Measurements from ENCODE around the gene EGFR.

EGFR gene

GRCh38 chr7:55177589-55178261 lies 158.9 kb downstream of the EGFR start:
- no peak for DNase-seq

- DNase-seq, result no peak
These were observed 159.6 kb downstream of the EGFR start for GRCh38 chr7:55178292-55178862.

- DNase-seq, result no peak
These were observed 160.3 kb downstream of the EGFR start for GRCh38 chr7:55178863-55179773.

- no peak for DNase-seq
These were observed 161.3 kb downstream of the EGFR start for GRCh38 chr7:55179931-55180682.

- DNase-seq, result no peak
These were observed 162.2 kb downstream of the EGFR start for GRCh38 chr7:55180963-55181542.

GRCh38 chr7:55181762-55182161 lies 162.9 kb downstream of the EGFR start:
- no peak for DNase-seq

- no peak for DNase-seq
These were observed 165.1 kb downstream of the EGFR start for GRCh38 chr7:55183897-55184296.

GRCh38 chr7:55185321-55185802 lies 166.5 kb downstream of the EGFR start:
- no peak for DNase-seq

GRCh38 chr7:55185941-55186609 lies 167.3 kb downstream of the EGFR start:
- DNase-seq, result no peak

GRCh38 chr7:55187701-55188491 lies 169.1 kb downstream of the EGFR start:
- no peak for DNase-seq

- no peak for DNase-seq
These were observed 169.8 kb downstream of the EGFR start for GRCh38 chr7:55188590-55189138.

- no peak for DNase-seq
These were observed 170.4 kb downstream of the EGFR start for GRCh38 chr7:55189146-55189766.

GRCh38 chr7:55189878-55190436 lies 171.1 kb downstream of the EGFR start:
- no peak for DNase-seq

- DNase-seq, result no peak
These were observed 171.8 kb downstream of the EGFR start for GRCh38 chr7:55190511-55191160.

GRCh38 chr7:55191161-55191925 lies 172.5 kb downstream of the EGFR start:
- DNase-seq, result no peak

- DNase-seq, result no peak
These were observed 173.3 kb downstream of the EGFR start for GRCh38 chr7:55191926-55192692.

- DNase-seq, result no peak
These were observed 173.9 kb downstream of the EGFR start for GRCh38 chr7:55192723-55193122.

GRCh38 chr7:55193245-55193644 lies 174.4 kb downstream of the EGFR start:
- DNase-seq, result no peak
